ENCODE data around the gene XYLT2.

The XYLT2 gene

GRCh38 chr17:50352072-50352692 lies 6.3 kb downstream of the XYLT2 start:
- no peak for DNase-seq

DNA sequence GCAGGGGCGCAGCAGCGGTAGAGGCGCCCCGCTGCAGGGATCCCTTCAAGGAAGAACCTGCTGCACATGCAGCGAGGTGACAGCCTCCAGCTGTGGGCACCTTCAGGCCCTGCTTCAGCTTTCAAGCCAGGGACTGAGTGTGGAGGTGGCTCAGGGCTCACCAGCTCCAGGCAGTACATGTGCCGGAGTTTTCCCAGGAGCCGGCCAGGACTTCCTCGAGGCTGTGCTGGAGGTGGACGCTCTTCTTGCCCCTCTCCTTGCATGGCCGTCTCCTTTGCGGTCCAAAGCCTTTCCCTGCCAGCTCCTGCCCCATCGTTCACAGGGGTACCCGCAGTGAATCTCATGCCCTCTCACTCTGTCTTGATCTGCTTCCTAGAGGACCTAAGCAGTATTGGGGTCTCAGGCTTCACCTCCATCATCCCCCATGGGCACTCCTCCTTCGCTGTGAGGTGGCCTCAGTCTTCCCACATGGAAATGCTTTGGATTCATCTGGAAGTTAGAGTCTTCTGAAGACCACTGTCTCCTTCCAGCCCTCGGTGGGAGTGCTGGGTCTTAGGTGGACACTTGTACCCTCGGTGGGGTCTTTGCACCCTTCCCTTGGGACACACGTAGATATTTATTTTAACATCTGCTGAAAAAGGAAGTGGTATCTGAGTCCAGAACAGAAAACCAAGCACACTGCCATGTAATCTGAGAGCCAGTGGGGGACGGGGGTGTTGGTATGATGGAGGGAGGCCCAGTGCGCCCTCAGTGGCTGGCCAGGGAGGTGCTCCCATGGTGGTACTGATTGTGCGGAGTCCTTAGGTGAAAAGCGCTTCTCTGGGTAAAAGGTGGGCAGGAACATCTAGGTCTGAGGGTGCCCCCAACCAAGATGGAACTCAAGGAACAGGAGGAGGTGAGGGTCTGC lies 7.0 kb downstream of the XYLT2 start:
- DNase-seq = no peak

DNA sequence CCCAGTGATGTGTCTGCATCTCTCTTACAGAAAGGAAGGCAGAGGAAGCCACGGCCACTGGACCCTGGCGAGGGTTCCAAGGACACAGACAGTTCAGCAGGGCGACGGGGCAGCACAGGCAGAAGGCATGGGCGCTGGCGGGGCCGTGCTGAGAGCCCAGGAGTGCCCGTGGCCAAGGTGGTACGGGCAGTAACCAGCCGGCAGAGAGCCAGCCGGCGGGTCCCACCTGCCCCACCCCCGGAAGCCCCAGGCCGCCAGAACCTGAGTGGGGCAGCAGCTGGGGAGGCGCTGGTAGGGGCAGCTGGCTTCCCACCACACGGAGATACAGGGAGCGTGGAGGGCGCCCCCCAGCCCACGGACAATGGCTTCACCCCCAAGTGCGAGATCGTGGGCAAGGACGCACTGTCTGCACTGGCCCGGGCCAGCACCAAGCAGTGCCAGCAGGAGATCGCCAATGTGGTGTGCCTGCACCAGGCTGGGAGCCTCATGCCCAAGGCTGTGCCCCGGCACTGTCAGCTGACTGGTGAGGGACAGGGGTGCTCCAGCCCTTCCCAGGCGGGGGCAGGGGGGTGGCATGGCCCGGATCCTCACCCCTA lies 7.8 kb downstream of the XYLT2 start:
- DNase-seq = no peak

DNA sequence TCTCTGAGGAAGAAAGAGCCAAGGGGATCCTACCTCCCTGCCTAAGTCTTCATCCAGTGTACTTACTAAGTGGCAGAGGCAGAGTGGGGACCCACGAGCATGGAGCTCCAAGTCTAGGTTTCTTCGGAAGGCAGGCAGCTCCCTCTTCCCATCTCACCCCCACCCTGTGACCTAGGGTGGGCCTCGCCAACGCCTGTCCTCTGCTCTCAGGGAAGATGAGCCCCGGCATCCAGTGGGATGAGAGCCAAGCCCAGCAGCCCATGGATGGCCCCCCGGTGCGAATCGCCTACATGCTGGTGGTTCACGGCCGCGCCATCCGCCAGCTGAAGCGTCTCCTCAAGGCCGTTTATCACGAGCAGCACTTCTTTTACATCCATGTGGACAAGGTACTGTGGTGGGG lies 8.3 kb downstream of the XYLT2 start:
- no peak for DNase-seq

GRCh38 chr17:50354776-50355175 lies 8.8 kb downstream of the XYLT2 start:
- no peak for DNase-seq

DNA sequence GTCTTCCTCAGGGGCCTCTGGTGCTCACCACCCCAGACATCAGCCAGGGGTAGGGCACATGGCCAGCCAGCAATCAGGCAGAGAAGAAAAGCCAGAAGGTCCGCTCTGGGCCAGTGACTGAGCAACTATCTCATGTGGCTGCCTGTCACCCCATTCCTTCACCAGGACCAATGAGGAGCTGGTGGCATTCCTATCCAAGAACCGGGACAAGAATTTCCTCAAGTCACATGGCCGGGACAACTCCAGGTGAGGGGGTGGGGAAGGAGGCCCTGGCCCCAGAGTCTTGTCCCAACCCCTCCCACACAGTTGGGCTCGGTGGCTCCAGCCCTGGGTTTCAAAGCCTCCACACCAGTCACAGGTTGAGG lies 9.4 kb downstream of the XYLT2 start:
- no peak for DNase-seq

GRCh38 chr17:50355701-50356341 lies 9.9 kb downstream of the XYLT2 start:
- DNase-seq = no peak

DNA sequence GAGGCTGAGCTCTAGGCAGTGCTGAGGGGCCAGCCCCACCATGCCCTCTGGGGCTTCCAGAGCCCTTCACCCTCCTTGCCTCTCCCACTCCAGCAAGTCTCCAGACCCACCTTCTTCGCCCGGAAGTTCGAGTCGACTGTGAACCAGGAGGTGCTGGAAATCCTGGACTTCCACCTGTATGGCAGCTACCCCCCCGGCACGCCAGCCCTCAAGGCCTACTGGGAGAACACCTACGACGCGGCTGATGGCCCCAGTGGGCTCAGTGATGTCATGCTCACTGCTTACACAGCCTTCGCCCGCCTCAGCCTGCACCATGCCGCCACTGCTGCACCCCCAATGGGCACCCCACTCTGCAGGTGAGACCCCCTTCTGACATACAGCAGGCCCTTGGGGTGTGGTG lies 10.5 kb downstream of the XYLT2 start:
- no peak for DNase-seq

- no peak for DNase-seq
Measured at GRCh38 chr17:50356892-50357510, 11.1 kb downstream of the XYLT2 start.

- DNase-seq = no peak
Measured at GRCh38 chr17:50358177-50358576, 12.3 kb downstream of the XYLT2 start.

DNA sequence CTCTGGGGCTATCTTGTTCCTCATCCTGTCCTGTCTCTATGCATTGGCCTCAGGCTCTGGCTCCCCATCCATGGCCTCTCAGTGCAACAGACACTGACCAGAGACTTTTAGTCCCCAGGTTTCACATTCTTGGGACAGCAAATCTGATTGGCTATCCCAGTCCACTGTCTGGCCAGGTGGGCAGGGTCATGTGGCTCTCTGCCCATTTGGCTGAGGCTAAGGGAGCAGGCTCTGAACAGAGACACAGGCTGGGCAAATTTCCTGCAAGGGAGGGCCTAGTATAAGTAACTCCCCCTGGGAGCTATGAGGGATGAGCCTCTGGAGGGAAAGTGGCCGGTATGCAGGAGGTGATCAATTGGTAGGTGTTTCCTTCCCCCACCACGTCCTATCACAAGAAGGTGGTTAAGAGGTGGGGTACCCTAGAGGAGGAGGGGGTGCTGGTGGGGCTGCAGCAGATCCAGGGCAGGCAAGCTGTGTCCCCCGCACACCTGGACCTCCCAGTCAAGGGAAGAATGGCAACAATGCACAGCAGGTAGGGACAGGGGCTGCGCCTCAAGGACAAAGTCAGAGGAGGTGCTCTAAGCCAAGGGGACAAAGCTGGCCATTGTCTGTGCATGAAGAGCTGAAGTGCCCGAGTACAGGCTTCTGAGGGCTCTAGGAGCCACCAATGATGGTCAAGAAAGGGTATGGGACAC lies 13.2 kb downstream of the XYLT2 start:
- no peak for DNase-seq

- DNase-seq = no peak
Measured at GRCh38 chr17:50359998-50360461, 14.1 kb downstream of the XYLT2 start.

- no peak for DNase-seq
Measured at GRCh38 chr17:50360486-50361115, 14.7 kb downstream of the XYLT2 start.

GRCh38 chr17:50361561-50362480 lies 15.9 kb downstream of the XYLT2 start:
- peak; percentile 26 for DNase-seq

- DNase-seq = no peak
Measured at GRCh38 chr17:50362661-50363060, 16.7 kb downstream of the XYLT2 start.

GRCh38 chr17:50363217-50364060 lies 17.5 kb downstream of the XYLT2 start:
- DNase-seq = no peak

- DNase-seq = no peak
Measured at GRCh38 chr17:50364061-50364458, 18.1 kb downstream of the XYLT2 start.

DNA sequence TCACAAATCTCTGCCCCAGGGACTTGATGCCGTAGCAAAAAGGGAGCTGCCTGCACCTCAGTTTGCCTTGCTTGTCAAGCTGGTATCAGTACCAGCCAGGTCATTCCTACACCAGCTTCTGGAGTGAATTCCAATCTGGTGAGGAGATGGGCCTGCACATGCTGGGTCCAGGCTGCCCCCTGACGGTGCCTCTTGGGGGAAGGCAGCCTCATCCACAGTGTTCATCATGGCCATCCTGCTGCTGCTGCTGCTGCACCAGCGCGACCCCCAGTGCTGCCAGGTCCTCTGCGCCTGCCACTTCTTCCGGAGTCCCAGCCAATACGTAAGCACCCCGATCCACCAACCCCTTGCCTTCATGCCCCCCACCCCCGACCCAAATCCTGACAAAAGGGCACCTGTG lies 18.8 kb downstream of the XYLT2 start:
- peak; percentile 12 for DNase-seq

DNA sequence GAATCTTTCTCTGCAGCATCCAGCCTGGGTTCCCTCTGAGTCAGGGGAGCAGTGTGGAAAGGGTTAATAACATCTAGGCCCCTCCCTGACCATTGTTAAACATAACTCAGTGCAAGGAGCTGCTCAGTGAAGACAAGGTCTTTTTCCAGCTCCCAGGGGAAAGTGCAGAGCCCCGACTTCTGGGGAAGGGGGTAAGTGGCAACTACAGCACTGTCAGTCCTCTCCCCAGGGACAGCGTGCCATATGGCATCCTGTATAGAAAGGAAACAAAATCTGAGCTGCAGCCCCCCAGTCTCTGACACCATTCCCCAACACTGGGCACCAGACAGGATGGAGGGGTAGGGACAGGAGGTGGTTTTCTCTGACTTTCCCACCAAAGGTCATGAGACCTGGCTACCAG lies 19.2 kb downstream of the XYLT2 start:
- DNase-seq = no peak
